KOPT-K1 (cell line): ENCODE data around the gene SSH2.

Source experiments
- H3K27ac ChIP-seq: fragments of 200-600 bp; sonication (generic); 2 replicates; pipeline ENCODE4 v1.5.1; 2016; ENCODE audit warnings: antibody characterized with exemption, mild to moderate bottlenecking, low read depth, low read length; ENCODE audit not compliant: poor library complexity, severe bottlenecking
- H3K36me3 ChIP-seq: fragments of 200-600 bp; sonication (generic); 2 replicates; pipeline ENCODE4 v1.5.1; 2017; ENCODE audit warnings: antibody characterized with exemption, mild to moderate bottlenecking, low read length, moderate library complexity; ENCODE audit not compliant: insufficient read depth
- H3K9me3 ChIP-seq: fragments of 200-600 bp; sonication (generic); 2 replicates; pipeline ENCODE4 v1.5.1; 2017; ENCODE audit warnings: antibody characterized with exemption, low read length, mild to moderate bottlenecking; ENCODE audit not compliant: insufficient read depth, poor library complexity, severe bottlenecking

The SSH2 gene

GRCh38 chr17:29591146-29591736, 338.8 kb downstream of the SSH2 start:
- Histone ChIP-seq H3K27ac (peak overlapping the region; percentile 32), H3K36me3 (no peaks in the 10 kb centered on the region), H3K9me3 (no peaks in the 10 kb centered on the region)

GRCh38 chr17:29590411-29591145, 339.4 kb downstream of the SSH2 start:
- Histone ChIP-seq H3K9me3 (no peaks in the 10 kb centered on the region), H3K36me3 (no peaks in the 10 kb centered on the region), H3K27ac (peak overlapping the region; percentile 93)

- Histone ChIP-seq H3K9me3 (no peaks in the 10 kb centered on the region), H3K36me3 (no peaks in the 10 kb centered on the region), H3K27ac (peak within 1 kb of the TSS; percentile 93)
Observed at GRCh38 chr17:29589524-29590410, 340.3 kb downstream of the SSH2 start, which contains the start of gene GIT1. Gene GIT1 (minus strand): TSS chr17:29589648. CDS start chr17:29589378, 270 bp downstream.

GRCh38 chr17:29588562-29589411, 341.2 kb downstream of the SSH2 start:
- H3K9me3 ChIP-seq: no peaks in the 10 kb centered on the region
- H3K27ac ChIP-seq: peak overlapping the region; percentile 74
- 0 out of 2 replicates have a peak, but pooled peaks cover 2% of the 10 kb centered on the region for H3K36me3 ChIP-seq

GRCh38 chr17:29588017-29588561, 341.9 kb downstream of the SSH2 start:
- H3K36me3 ChIP-seq: peaks cover 9% of the 10 kb centered on the region
- no peaks in the 10 kb centered on the region for H3K9me3 ChIP-seq
- H3K27ac ChIP-seq: peak overlapping the region; percentile 74

- Histone ChIP-seq H3K36me3 (peaks cover 14% of the 10 kb centered on the region), H3K27ac (peak overlapping the region; percentile 74), H3K9me3 (no peaks in the 10 kb centered on the region)
Observed at GRCh38 chr17:29587591-29587990, 342.4 kb downstream of the SSH2 start.

GRCh38 chr17:29586676-29587469, 343.2 kb downstream of the SSH2 start:
- Histone ChIP-seq H3K36me3 (peaks cover 21% of the 10 kb centered on the region), H3K27ac (peak overlapping the region; percentile 26), H3K9me3 (no peaks in the 10 kb centered on the region)

- H3K27ac ChIP-seq: peak overlapping the region; percentile 0
- H3K36me3 ChIP-seq: peaks cover 37% of the 10 kb centered on the region
- H3K9me3 ChIP-seq: no peaks in the 10 kb centered on the region
Observed at GRCh38 chr17:29585080-29585751, 344.8 kb downstream of the SSH2 start.

- peaks cover 43% of the 10 kb centered on the region for H3K36me3 ChIP-seq
- no peak overlapping the region for H3K27ac ChIP-seq
- no peaks in the 10 kb centered on the region for H3K9me3 ChIP-seq
Observed at GRCh38 chr17:29584452-29585079, 345.5 kb downstream of the SSH2 start.

- Histone ChIP-seq H3K27ac (no peak overlapping the region), H3K36me3 (peaks cover 53% of the 10 kb centered on the region), H3K9me3 (no peaks in the 10 kb centered on the region)
Observed at GRCh38 chr17:29583324-29584248, 346.4 kb downstream of the SSH2 start.

GRCh38 chr17:29582772-29583171, 347.3 kb downstream of the SSH2 start:
- Histone ChIP-seq H3K36me3 (peaks cover 61% of the 10 kb centered on the region), H3K9me3 (no peaks in the 10 kb centered on the region), H3K27ac (no peak overlapping the region)

- no peak overlapping the region for H3K27ac ChIP-seq
- H3K9me3 ChIP-seq: no peaks in the 10 kb centered on the region
- peaks cover 66% of the 10 kb centered on the region for H3K36me3 ChIP-seq
Observed at GRCh38 chr17:29582254-29582765, 347.7 kb downstream of the SSH2 start.
